Progenitor cell of endocrine pancreas (in vitro differentiated cells): Measurements from ENCODE around the gene KCTD6. TPM values are rescaled to one million over a fixed set of nuclear protein-coding genes. Genes with fewer than 3 reads are reported as not detected.

ENCODE experiments used
- total RNA-seq: library from RNA; stranded (reverse); gene quantifications from 2 replicates; pipeline ENCODE4 v1.2.1, GENCODE V29; 2021

The KCTD6 gene
- total RNA-seq, 1 donor from 2014 or later, result 14.8 TPM

Other genes starting within 250 kb of the KCTD6 start
- gene RPP14, start 185.9 kb upstream of the KCTD6 start, total RNA-seq, result 22.9 and 26.0 TPM in 2 replicates
- 10.2 and 10.7 TPM in 2 replicates for gene HTD2, start 185.6 kb upstream of the KCTD6 start, total RNA-seq
- 11.7 and 12.5 TPM in 2 replicates for gene PXK, start 159.2 kb upstream of the KCTD6 start, total RNA-seq
- gene PDHB, start 58.3 kb upstream of the KCTD6 start, total RNA-seq, result 73.4 and 76.4 TPM in 2 replicates
- gene ACOX2, start 45.1 kb downstream of the KCTD6 start, total RNA-seq, result 11.7 and 12.8 TPM in 2 replicates
- 0.09 TPM in 1 of 2 replicates, not detected in the other for gene FAM107A, start 85.3 kb downstream of the KCTD6 start, total RNA-seq
- not detected in 2 replicates for gene FAM3D, start 174.7 kb downstream of the KCTD6 start, total RNA-seq